HepG2 (cell line): Measurements from ENCODE around the gene BLID. TPM values are rescaled to one million over a fixed set of nuclear protein-coding genes. Genes with fewer than 3 reads are reported as not detected.

Experiments
- ATAC-seq: fragments of 200-7000 bp; cut with Tn5 transposase; 3 replicates; pipeline ENCODE4 v1.9.1; 2020; ENCODE audit warnings: mild to moderate bottlenecking, moderate library complexity
- BruUV-seq: library from RNA; stranded (reverse); fragments of 400-500 nt; replicated peaks from 2 replicates; lab custom pipeline; 2021; lab: Mats Ljungman, UMichigan
- CTCF ChIA-PET: fragments of 300-600 bp; formaldehyde crosslinking; extraction: SDS; loops from one replicate; lab custom pipeline; 2021; ENCODE audit warnings: low total read pairs, inconsistent platforms, low intra/inter-chr PET ratio; lab: Yijun Ruan, JAX
- POLR2A ChIA-PET: fragments of 350-600 bp; sonication (Branson Sonifier 250); formaldehyde crosslinking; loops from one replicate; lab custom pipeline; 2020; ENCODE audit warnings: antibody characterized with exemption, inconsistent platforms; lab: Yijun Ruan, JAX
- DNase-seq: peaks from one replicate; pipeline ENCODE4 v3.0.0-alpha.2; 2015; ENCODE audit warnings: low spot score
- FAIRE-seq: peaks from 3 replicates; lab custom pipeline; 2011; peaks lifted over from hg19 to GRCh38; lab: Jason Lieb, UNC
- H2AFZ ChIP-seq: one replicate; pipeline ENCODE4 v1.6.1; 2011; ENCODE audit warnings: low read length, inconsistent platforms
- H3K27ac ChIP-seq: fragments of 300-600 bp; 3 replicates; pipeline ENCODE4 v1.8.0; 2011; ENCODE audit warnings: mixed run types, mild to moderate bottlenecking, mixed read lengths, low read length, inconsistent platforms; ENCODE audit not compliant: insufficient read depth; ENCODE audit errors: extremely low read length
- H3K27me3 ChIP-seq, 2 experiments: fragments of 200-600 bp in 1 of 2; 2 replicates in 1 of 2; 3 replicates in 1 of 2; pipeline versions ENCODE4 v1.6.0 to v1.8.0; 2011; ENCODE audit warnings: low read length in 2 of 2, mild to moderate bottlenecking in 2 of 2, moderate library complexity in 2 of 2, inconsistent platforms in 1 of 2; ENCODE audit not compliant: insufficient read depth in 2 of 2, control insufficient read depth in 1 of 2
- H3K36me3 ChIP-seq, 2 experiments: fragments of 200-600 bp in 1 of 2; replicated peaks in 1 of 2; 2 replicates in 1 of 2; 3 replicates in 1 of 2; pipeline versions ENCODE4 v1.5.1 to v1.8.0; 2011; ENCODE audit warnings: low read length in 2 of 2, inconsistent platforms in 1 of 2; ENCODE audit not compliant: insufficient read depth in 2 of 2, control insufficient read depth in 1 of 2
- H3K4me1 ChIP-seq: 2 replicates; pipeline ENCODE4 v1.5.1; 2012; ENCODE audit warnings: low read length, inconsistent platforms; ENCODE audit not compliant: insufficient read depth
- H3K4me2 ChIP-seq: 2 replicates; pipeline ENCODE4 v1.6.0; 2011; ENCODE audit warnings: low read depth, low read length, inconsistent platforms
- H3K4me3 ChIP-seq, 3 experiments: fragments of 200-600 bp in 1 of 3; sonication (generic), shearing (Covaris generic) in 1 of 3; replicated peaks in 1 of 3; 2 replicates each; pipeline ENCODE4 v1.5.1; 2011 to 2016; ENCODE audit warnings: low read length in 3 of 3, inconsistent platforms in 2 of 3, low read depth in 2 of 3, mild to moderate bottlenecking in 2 of 3, control low read depth in 1 of 3, mixed read lengths in 1 of 3; ENCODE audit not compliant: insufficient read depth in 1 of 3
- H3K79me2 ChIP-seq: one replicate; pipeline ENCODE4 v1.6.1; 2011; ENCODE audit warnings: low read length, inconsistent platforms; ENCODE audit not compliant: insufficient read depth
- H3K9ac ChIP-seq: 2 replicates; pipeline ENCODE4 v1.6.0; 2011; ENCODE audit warnings: mild to moderate bottlenecking, low read depth, low read length, inconsistent platforms; ENCODE audit not compliant: insufficient read depth
- H3K9me3 ChIP-seq: 2 replicates; pipeline ENCODE4 v1.5.1; 2012; ENCODE audit warnings: mild to moderate bottlenecking, low read length
- H4K20me1 ChIP-seq: 2 replicates; pipeline ENCODE4 v1.6.0; 2011; ENCODE audit warnings: inconsistent platforms, mild to moderate bottlenecking, low read length, moderate library complexity; ENCODE audit not compliant: insufficient read depth
- JDP2 ChIP-seq: sonication (generic); formaldehyde crosslinking; IDR thresholded peaks from 2 replicates; pipeline ENCODE4 v1.8.1; 2022; ENCODE audit warnings: missing genetic modification reagents, borderline replicate concordance
- PCBP2 ChIP-seq: fragments of 200-400 bp; formaldehyde crosslinking; optimal IDR thresholded peaks from 2 replicates; pipeline ENCODE3; 2018; ENCODE audit warnings: low read length, low read depth; ENCODE audit not compliant: poor library complexity, severe bottlenecking
- PHF21A ChIP-seq: sonication (generic); formaldehyde crosslinking; IDR thresholded peaks from 2 replicates; pipeline ENCODE4 v1.5.0; 2020; ENCODE audit warnings: mild to moderate bottlenecking, missing genetic modification reagents
- SKI ChIP-seq: fragments of 450-650 bp; IDR thresholded peaks from one replicate; pipeline ENCODE4 v1.6.1; 2018; ENCODE audit warnings: mild to moderate bottlenecking; ENCODE audit not compliant: partially characterized antibody
- SMARCE1 ChIP-seq: fragments of 450-650 bp; IDR thresholded peaks from 2 replicates; pipeline ENCODE4 v1.6.1; 2017; ENCODE audit warnings: borderline replicate concordance
- SPEN ChIP-seq: sonication (generic); formaldehyde crosslinking; IDR thresholded peaks from 2 replicates; pipeline ENCODE4 v1.5.1; 2020; ENCODE audit warnings: low read depth, mild to moderate bottlenecking, missing genetic modification reagents
- ZNF33B ChIP-seq: sonication (generic); formaldehyde crosslinking; IDR thresholded peaks from 2 replicates; pipeline ENCODE4 v1.5.1; 2020; ENCODE audit warnings: mild to moderate bottlenecking, missing genetic modification reagents
- ZNF567 ChIP-seq: sonication (generic); formaldehyde crosslinking; IDR thresholded peaks from 2 replicates; pipeline ENCODE4 v1.8.1; 2023; ENCODE audit warnings: mild to moderate bottlenecking, missing genetic modification reagents, borderline replicate concordance
- ZNF598 ChIP-seq: sonication (generic); formaldehyde crosslinking; IDR thresholded peaks from 2 replicates; pipeline ENCODE4 v1.5.1; 2020; ENCODE audit warnings: mild to moderate bottlenecking, missing genetic modification reagents, borderline replicate concordance
- ZNF780A ChIP-seq: sonication (generic); formaldehyde crosslinking; IDR thresholded peaks from 2 replicates; pipeline ENCODE4 v1.8.0; 2022; ENCODE audit warnings: mild to moderate bottlenecking, missing genetic modification reagents, moderate library complexity
- WGBS: methylation state at CpG from one replicate; pipeline ENCODE4 v1.1.6; 2017; ENCODE audit warnings: low lambda C conversion rate; 5-methylcytosine and 5-hydroxymethylcytosine counted together
- in situ Hi-C: cut with HindIII; loops from 2 replicates; pipeline ENCODE4 v1.10.0; 2017; ENCODE audit warnings: low pct_unique_long_range_greater_than_20kb; ENCODE audit not compliant: extremely low pct_ligation_motif_present
- intact Hi-C: fragments of 100-400 bp; cut with micrococcal nuclease; formaldehyde crosslinking; loops from one replicate; pipeline ENCODE4 v1.10.0; 2022; ENCODE audit not compliant: unreplicated experiment
- polyA plus RNA-seq, 8 experiments: library from polyadenylated mRNA; depleted of rRNA in 3 of 8; stranded (reverse) in 7 of 8; unstranded in 1 of 8; fragments of >200 nt; fragmentation: Illumina TruSeq in 4 of 8; extraction: Trizol in 4 of 8; gene quantifications; 2 replicates each; pipeline versions ENCODE4 v1.2.1 to v1.2.3, GENCODE V29; 2011 to 2016; ENCODE audit warnings: low read depth in 4 of 8, missing spikeins in 1 of 8, mixed read lengths in 1 of 8; ENCODE audit not compliant: insufficient read depth in 1 of 8
- total RNA-seq, 5 experiments: library from RNA; depleted of rRNA; stranded (reverse); fragments of >200 nt; fragmentation: Illumina TruSeq; extraction: Trizol; gene quantifications; 2 replicates each; pipeline ENCODE4 v1.2.3, GENCODE V29; 2016; ENCODE audit warnings: low read depth in 1 of 5

BLID gene
- total and polyA plus RNA-seq, 2 of the 13 experiments (the other 11 are each of a cell fraction or from before 2014, with no cell fraction given) = not detected

- Histone ChIP-seq H3K4me1 (no peaks in the 10 kb centered on the region), H3K9me3 (no peaks in the 10 kb centered on the region), H3K36me3 (no peaks in the 10 kb centered on the region), H4K20me1 (no peaks in the 10 kb centered on the region), H3K27me3 (no peaks in the 10 kb centered on the region), H3K4me3 (no peak overlapping the region), H3K9ac (no peak overlapping the region), H2AFZ (no peak overlapping the region), H3K27ac (no peak overlapping the region), H3K79me2 (no peaks in the 10 kb centered on the region), H3K4me2 (no peak overlapping the region)
- ATAC-seq = no peak
- POLR2A ChIA-PET = no interaction called here
- DNase-seq = no peak
- TF ChIP-seq SMARCE1 = no peak
- no peak for TF ChIP-seq ZNF33B
- no peak for TF ChIP-seq SKI
- no peak for TF ChIP-seq ZNF598 (CRISPR knock-in tag)
- TF ChIP-seq SPEN (CRISPR knock-in tag) = no peak
- no peak for TF ChIP-seq PHF21A
- TF ChIP-seq PCBP2 = no peak
- WGBS = 51% methylated on average over 12 of the region's 12 CpGs
- FAIRE-seq = no peak
- in situ Hi-C loops (no loop called here), intact Hi-C loops (no loop called here)
- CTCF ChIA-PET = no interaction called here
- BruUV-seq = no TSS peak
Measured at GRCh38 chr11:122159173-122159721, 43.2 kb upstream of the BLID start.

DNA sequence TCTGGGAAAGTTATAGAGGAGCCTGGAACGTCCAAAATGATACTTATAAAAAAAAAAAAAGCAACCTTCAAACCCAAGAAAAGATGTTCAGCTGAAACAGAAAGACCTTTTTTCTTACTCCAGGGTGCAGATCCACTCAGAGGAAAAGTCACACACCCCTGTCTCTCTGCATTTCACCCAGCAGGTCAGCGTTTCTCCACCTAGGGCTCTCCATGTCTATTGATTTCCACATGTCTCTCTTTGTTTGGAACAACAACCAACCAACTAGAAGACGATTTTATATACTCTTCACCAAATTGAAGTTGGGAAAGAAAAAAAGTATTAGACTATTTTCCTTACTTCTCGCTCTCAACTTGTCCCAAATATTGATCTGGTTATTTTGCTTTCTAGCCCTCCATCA is 42.2 kb upstream of the BLID start:
- ATAC-seq (no peak), DNase-seq (no peak), FAIRE-seq (no peak)
- H3K27ac ChIP-seq = no peak overlapping the region
- intact Hi-C loops = no loop called here
- no peaks in the 10 kb centered on the region for H4K20me1 ChIP-seq
- in situ Hi-C loops = no loop called here
- no peak overlapping the region for H3K4me3 ChIP-seq
- no peaks in the 10 kb centered on the region for H3K36me3 ChIP-seq
- CTCF ChIA-PET = no interaction called here
- no peaks in the 10 kb centered on the region for H3K79me2 ChIP-seq
- H3K9me3 ChIP-seq = no peaks in the 10 kb centered on the region
- BruUV-seq = no TSS peak
- POLR2A ChIA-PET = no interaction called here
- H3K27me3 ChIP-seq = no peaks in the 10 kb centered on the region
- no peak overlapping the region for H3K9ac ChIP-seq
- H2AFZ ChIP-seq = no peak overlapping the region
- WGBS = 27% methylated on average over 4 of the region's 4 CpGs
- H3K4me2 ChIP-seq = no peak overlapping the region
- no peaks in the 10 kb centered on the region for H3K4me1 ChIP-seq
- no peak for TF ChIP-seq JDP2 (CRISPR knock-in tag)
- TF ChIP-seq ZNF567 (CRISPR knock-in tag) = no peak
- no peak for TF ChIP-seq ZNF780A
- TF ChIP-seq, all 625 proteins: peak for 0
